ENCODE data around the gene ADCY1.

Gene ADCY1

DNA sequence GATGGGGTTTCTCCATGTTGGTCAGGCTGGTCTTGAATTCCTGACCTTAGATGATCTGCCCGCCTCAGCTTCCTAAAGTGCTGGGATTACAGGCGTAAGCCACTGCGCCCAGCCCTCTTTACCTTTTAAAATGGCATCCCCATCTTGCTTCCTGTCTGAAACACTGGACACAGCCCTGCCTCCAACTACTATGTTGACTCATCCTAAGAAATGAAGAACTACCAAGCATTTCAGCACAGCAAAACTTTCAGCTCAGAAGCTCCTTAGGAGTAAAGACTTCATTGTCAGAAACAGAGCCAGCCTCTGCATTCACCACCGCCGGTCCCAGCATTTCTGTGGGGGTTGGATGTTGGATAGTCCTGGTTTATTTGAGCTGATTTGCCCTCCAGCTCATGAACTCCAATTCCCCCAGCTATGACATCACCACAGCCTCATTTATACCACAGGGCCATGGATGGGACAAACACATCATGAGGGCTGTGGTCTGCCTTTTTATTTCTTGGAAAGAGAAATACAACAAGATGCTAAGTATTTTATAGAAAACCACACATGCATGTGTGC is 123.5 kb downstream of the ADCY1 start:
- DNase-seq = no peak

DNA sequence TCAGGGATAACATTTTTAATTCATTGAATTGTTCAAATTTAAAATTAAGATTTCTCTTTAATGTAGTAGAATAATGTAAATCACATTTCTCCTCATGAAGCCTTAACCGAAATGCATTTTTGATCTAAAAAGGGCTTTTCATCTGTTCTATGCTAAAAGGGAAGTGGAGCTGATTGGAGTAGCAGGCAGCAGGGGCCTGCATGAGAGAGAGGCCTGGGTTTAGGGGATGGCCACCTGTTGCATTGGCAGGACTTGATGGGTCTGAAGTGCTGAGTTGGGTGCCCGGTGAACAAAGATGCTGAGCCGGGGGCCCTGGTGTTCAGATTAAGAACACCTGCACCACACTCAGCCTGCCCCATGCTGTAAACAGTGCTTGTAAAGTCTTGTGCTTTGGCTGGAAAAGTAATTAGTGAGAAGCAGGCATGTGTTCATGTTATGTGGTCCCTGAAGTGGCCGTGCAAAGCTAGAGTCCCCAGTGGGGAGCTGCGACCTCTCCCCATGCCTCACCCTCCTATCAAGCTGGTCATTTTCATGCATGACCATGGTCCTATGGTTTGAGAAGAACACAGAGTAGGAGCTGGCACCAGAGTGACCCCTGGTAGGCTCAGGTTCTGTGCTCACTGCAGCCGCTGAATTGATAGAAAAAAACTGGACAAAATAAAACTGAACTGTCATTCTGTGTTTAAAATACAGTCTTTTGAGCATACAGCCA is 124.3 kb downstream of the ADCY1 start:
- no peak for DNase-seq

DNA sequence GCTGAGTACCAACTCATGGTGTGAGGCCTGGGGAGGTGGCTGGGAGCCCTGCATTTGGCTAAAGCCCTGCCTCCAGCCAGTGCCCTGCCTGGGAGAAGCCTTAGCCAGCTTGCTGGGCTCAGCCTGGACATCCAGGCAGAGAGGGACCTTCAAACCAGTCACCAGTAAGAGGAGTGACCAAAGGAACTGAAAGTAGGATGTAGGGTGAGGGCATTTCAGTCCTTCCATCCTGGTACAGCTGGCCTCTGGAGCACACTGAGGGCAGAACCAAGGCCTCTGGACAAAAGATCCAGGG is 124.8 kb downstream of the ADCY1 start:
- no peak for DNase-seq

DNA sequence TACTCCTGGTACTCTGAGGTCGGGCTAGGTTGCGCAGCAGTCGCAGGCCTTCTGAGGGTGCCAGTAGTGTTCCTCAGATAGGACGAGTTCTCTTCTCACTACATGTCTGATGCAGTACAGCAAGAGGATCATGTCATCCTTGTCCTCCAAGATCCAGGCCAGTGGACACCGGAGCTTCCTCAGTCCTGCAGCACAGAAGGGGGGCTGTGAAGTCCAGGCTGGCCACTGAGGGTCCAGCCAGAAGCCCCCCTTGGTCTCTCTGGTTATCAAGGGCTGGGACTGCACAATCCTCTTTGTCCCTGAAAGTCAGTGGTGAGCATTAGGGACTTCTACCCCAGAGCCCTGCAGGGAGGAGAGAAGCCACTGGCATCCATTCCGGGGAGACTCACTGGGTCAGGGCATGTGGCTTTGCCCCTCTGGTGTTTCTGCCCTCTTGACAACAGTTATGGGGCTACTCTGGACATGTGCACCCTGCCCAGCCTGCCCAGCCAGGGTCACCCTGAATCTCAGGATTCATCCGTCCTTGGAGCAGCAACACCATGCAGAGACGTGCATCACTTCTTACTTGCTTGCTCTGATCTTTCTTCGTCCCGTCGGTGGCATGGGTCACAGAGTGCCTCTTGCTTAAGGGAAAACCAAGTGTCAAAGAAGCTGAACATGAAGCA is 125.7 kb downstream of the ADCY1 start:
- no peak for DNase-seq

DNA sequence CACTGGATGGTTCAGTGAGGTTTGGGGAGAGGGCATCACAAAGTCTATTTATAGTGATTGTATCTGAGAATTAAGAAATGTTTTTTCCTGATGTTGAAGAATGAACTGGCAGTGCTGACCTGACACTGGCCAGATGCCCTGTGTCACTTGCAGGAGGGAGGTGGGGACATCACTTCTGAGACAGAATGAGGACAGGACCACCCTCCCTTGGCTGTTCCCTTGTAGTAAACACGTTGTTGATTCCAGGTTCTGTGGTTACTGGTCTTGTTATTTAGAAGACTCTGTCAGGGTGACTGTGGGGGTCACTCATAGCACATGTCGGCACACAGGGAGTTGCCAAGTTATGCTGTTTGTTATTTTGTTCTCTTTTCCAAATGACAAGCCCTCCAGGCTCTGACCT is 126.4 kb downstream of the ADCY1 start:
- no peak for DNase-seq

DNA sequence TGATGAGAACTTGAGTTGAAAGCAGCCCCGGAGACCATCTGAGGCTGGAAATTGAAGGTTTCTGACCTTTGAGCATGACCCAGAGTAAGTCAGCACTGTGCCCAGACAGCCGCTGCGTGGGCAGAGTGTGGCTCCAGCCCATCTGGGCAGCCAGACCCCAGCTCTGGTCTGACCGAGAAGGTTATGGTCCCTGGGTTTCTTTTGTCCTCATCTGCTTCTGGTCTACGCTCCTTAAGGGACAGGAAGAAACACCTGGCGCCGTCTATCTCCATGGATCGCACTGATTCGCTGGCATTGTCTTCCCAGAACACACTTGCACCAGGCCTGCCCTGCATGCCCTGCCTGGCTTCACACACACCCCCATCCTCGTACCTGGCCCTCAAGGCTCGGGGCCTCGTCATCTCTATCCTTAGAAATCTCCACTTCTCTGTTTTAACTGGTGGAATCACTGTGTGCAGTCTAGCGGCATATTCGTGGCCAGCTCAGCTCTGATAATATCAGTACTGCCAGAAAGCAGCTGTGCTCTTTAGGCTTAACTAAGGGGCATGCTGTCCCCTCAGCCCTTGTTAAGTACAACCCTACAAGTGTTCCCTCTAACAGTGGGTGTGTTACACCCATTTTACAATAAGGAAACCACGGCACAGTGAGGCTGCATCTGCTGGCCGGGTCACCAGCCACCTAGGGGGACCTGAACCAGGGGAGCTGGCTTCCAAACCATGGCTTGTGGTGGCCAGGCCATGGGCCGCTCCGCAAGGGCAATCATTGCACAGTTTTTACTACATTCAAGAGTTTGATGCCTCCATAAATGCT is 127.7 kb downstream of the ADCY1 start:
- DNase-seq = no peak

DNA sequence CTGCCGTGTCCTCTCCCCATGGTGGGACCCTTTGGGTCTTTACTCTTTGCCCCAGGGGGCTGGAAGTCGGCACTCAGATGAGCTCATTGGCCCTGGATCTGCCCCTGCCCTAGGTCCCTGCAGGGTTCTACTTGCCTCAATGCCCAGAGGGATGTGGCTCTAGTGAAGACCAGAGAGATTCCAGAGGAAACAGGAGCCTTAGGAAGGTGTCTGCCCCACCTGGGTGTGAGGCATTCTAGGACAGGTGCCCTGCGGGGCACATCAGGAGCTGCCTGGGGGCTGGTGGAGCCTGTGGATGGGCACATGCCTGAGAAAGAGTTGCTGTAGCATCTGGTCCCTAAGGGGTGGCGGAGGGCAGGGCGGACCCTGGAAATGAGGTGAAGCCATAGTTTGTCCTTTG is 128.6 kb downstream of the ADCY1 start:
- no peak for DNase-seq

DNA sequence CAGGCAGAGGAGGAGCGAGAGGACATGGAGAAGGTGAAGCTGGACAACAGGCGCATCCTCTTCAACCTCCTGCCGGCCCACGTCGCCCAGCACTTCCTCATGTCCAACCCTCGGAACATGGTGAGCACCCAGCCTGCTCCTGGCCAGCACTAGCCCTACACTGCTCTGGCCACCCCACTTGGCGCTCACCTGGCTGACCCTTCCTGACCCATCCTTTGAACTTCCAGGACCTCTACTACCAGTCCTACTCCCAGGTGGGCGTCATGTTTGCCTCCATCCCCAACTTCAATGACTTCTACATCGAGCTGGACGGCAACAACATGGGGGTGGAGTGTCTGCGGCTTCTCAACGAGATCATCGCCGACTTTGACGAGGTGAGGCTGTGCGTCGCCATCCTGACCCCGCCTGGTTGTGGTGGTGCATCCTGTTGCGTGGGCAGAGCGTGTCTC is 129.2 kb downstream of the ADCY1 start:
- DNase-seq = no peak

DNA sequence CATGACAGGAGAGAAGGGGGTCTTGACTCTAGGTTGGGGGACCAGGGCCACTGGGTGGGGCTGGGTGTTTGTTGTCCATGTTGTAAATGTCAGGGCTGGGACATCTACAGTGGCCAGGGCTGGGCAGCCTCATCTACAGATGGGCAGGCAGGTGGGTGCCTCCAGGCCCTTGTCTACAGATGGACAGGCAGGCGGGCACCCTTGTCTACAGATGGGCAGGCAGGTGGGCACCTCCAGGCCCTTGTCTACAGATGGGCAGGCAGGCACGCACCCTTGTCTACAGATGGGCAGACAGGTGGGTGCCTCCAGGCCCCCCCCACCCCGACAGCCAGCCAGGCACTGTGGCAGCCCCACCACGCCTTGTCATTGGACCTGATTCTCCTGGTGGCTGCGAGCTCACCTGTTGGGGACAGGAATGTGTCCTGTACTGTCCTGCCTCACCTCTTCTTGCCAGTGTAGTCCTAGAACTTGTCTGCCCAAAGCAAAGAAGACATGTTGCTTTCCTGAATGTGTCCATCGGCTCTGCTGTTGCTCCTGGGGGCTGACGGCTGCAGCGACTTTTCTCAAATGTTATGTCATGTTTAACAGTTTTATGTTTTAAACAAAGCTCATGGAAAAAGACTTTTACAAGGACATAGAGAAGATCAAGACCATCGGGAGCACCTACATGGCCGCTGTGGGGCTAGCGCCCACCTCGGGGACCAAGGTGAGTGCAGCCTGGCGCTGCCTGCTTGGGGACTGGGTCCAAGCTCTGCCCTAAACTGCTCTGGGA is 129.9 kb downstream of the ADCY1 start:
- DNase-seq = no peak

DNA sequence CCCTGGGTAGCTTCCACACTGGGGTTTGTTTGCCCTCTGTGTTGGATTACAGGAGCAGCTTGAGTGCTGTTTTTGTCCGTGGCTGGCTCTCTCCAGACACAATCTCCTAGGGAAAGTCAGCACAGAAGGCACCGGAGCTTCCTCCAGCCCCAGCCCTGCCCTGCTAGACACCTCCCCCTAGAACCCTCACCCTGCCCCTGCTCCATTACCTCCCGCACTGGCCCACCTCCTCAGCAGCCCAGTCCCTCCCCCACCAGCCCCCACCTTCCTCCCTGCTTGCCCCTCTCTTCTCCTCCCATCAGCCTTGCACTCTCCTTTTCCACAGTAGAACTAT is 130.5 kb downstream of the ADCY1 start:
- no peak for DNase-seq

DNA sequence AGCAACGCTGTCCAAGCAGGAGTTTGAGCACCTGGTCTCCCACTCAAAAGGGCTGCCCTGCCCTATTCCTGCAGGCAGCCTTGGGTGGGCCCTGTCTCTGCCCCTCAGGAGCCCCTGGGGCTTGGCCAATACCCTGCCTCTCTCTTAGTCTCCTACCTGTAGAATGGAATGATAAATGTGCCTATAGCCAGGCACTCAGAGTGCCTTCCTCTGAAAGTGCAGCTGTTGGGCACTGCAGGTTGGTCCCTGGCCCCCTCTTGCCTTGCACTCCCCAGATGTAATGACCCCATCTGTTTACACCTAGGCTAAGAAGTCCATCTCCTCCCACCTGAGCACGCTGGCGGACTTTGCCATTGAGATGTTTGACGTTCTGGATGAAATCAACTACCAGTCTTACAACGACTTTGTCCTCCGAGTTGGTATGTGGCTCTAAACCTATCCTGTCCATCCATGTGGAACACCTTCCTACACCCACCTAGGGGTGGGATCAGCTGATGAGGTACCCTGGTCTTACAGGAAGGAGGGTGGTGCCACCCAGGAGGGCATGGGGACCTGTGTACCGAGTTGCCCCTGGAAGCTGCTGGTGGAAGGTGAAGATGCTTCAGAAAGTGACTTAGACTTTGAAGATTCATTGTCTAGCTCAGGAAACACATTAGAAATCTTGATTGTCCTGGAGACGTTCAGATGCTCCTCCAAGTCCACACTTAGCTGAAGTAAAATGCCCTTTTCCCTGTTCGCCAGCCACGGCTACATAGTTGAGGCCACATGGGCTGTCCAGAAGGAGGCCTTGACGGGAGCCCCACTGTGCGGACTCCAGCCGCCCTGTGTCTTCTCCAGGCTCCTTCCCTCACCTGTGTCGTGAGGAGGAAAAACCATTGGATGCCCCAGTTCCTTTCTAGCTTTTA is 134.1 kb downstream of the ADCY1 start:
- DNase-seq = no peak

DNA sequence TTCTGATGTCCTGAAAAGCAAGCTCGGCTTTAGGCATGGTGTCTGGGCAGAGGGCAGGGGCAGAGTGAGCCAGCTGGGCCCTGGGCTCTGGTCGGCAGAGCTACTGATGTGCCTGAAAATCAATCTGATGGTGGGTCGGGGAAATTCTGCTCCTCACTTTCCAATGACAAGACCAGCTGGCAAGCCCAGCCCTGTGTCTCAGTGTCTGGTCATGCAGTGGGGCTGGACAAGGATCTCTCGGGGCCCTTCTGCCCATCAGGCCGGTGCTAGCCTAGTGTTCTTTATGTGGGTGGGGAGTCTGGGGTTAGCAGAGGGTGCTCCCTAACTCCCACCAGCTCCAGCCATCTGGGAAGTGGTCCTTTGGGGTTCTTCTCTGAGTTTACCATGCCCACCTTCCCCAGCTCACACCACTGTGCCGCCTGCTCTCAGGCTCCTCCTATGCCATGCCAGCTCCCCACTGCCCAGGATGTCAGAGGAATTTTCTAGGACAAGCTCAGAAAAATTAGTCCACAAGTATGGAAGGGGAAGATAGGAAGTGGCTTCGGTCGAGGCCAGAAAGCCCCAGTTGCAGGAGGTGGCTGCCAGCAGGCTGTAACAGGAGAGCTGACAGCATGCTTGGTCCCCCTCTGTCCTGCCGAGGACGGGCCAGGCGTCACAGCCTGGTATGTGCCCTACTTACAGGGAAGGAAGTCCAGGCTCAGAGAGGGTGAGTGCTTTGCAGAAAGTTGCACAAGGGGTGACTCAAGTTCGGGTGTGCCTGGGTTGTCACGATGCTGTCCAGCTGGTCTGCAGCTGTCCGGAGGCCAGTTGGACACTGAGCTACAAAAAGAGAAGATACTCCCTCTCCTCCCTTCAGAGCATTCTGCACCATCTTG is 135.2 kb downstream of the ADCY1 start:
- no peak for DNase-seq

DNA sequence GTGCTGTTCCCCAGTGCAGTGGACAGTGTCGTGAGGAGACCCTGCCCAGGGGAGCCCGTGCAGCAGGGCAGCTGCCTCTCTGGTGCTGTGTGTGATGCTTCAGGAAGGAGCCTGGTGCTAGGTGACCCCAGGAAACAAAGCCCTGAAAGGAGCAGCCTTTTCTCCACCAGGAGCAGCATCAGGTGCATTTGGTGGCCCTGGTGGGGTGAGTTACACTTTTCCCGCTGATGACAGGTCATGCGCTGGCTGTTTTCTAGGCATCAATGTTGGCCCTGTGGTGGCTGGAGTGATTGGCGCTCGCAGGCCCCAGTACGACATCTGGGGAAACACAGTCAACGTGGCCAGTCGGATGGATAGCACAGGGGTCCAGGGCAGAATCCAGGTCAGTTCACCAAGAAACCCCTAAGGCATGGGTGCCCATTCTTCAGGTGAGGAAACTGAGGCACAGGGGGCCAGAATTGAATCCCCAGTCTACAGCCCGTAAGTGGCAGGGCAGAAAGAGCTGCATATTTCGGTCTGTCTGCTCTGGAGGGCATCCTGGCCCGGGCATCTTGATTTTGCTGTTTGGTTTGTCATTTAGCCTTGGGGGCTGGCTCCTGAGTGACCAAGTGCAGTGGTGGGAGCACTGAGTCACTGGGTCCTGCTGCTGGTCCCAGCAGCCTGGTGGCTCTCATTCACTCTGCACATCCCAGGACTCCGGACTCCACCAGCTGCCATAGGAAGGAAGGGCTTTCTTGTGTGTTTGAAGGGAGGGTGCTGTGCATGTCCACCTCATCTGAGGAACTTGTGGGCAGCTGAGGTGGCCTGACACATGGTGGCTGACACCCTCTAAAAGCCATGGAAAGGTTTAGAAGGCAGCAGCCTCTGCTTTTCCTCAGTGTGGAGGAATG is 136.3 kb downstream of the ADCY1 start:
- DNase-seq = no peak

DNA sequence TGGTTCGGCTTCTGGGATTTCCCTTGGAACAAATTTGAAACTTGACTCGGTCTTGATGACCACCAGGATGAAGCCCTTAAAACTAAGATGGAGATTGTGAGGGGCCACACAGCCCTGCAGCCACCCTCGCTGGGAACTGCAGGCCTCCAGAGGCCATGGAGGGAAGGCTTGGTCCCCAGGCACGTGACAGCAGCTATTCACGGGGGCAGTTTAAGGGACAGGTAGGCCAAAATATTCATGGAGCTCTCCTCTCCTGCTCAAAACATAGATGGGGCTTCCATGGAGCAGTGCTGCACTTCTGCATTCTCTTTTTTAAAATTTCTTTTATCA is 137.0 kb downstream of the ADCY1 start:
- DNase-seq = no peak

DNA sequence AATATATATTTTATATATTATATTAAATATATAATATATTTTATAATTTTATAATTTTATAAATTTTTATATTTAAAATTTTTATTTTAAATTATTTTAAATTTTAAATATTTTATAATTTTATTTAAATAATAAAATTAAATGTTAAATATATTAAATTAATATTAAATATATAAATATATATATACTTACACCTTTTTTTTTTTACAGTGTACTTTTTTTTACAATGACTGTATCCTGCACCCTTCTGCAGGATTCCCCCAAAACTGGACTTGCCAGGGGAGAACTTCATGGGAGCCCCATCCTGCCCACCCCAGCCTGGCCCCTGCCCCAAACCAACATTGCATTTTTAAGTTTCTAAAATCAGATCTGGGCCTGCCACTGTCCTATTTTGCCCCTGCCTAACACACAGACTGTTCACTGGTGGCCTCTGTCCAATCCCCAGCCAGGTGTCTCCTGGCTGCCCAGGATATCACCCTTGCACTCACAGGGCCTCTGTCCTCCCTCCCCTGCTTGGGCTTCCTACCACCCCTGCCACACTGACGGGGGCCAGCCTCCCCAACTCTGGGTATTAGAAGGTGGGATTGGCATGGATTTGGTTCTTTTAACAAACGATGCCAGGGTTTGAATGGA is 138.0 kb downstream of the ADCY1 start:
- no peak for DNase-seq

DNA sequence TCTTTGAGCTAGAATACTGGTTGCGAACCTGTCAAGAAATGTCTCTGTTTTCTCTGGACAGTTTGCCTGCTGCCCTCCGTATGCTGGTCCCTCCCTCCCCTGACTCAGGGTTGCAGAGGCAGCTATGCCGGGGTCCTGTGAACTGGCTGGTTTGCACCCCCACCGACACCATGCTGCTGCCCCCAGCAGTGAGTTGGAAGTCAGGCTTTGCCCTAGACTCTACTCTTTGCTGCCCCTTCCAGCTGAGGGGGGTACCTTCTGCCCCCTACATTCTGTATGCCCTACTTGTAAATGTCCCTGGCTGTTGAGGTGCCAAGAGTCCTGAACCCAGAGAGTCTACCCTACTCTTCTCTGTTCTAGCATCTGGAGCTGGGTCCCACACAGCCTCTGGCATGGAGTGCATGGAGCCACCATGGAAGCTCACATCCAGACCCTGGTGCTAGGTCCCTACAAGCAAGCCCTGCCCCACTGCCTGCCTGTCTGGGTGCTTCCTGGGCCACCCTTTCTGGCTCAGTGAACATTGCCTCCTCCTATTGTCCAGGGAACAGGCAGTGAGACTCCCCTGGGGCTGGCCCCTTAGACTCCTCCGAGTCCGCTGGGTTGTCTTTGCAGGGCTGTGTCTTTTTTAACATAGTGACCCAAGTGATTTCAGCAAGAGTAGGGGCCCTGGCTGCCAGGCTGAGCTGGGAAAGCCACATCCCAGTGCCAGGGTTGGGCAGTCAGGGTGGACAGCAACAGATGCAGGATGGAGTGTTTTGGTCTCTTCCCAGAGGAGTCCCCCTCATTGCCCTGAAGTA is 138.9 kb downstream of the ADCY1 start:
- DNase-seq = no peak

DNA sequence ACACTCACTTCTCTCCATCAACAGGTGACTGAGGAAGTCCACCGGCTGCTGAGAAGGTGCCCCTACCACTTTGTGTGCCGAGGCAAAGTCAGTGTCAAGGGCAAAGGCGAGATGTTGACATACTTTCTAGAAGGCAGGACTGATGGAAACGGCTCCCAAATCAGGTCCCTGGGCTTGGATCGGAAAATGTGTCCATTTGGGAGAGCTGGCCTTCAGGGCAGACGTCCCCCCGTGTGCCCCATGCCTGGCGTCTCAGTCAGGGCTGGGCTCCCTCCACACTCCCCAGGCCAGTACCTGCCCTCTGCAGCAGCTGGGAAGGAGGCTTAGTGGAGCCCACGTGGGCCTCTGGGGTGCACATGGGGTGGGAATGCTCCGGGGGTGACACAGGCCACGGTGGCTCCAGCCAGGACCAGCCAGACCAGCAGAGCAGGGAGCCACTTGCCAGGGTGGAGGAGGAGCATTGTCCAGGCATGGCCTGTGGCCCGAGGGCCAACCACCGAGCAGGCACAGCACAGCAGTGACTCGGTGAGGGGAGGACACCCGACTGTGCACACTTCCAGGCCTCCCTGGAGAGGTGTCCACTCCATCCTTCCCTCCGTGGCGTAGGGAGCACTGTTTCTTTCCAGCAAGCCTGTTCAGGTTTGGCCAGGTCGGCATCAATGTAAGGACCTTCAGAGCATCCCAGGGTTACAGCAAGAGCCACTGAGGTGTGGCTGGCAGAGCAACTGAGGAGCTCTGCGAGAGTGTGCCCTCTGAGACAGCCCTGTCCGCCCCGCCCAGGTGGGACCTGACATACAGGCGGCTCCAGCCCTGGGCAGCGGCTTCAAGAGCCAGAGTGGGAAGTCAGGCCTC is 139.7 kb downstream of the ADCY1 start:
- no peak for DNase-seq

DNA sequence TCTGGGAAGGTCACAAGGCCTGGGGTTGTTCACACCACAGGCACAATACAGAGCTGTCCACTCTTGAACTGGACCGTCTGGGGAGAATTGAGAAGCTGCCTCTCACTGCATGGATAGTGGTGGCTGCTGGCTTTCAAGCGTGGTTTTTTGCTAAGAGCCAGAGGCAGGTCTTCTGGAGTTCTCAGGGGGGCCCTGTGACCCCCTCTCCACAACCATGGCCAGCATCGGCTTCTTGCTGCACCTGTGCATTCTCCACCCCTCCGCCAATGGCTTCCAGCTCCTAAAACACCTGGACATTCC is 140.3 kb downstream of the ADCY1 start:
- DNase-seq = no peak
